ENCODE data around the gene ZFP37. TPM values are rescaled to one million over a fixed set of nuclear protein-coding genes. Genes with fewer than 3 reads are reported as not detected.

The ZFP37 gene
- polyA plus RNA-seq, 2 of the 4 experiments (the other 2 are of a cell fraction), result 1.6 to 2.0 TPM

DNA sequence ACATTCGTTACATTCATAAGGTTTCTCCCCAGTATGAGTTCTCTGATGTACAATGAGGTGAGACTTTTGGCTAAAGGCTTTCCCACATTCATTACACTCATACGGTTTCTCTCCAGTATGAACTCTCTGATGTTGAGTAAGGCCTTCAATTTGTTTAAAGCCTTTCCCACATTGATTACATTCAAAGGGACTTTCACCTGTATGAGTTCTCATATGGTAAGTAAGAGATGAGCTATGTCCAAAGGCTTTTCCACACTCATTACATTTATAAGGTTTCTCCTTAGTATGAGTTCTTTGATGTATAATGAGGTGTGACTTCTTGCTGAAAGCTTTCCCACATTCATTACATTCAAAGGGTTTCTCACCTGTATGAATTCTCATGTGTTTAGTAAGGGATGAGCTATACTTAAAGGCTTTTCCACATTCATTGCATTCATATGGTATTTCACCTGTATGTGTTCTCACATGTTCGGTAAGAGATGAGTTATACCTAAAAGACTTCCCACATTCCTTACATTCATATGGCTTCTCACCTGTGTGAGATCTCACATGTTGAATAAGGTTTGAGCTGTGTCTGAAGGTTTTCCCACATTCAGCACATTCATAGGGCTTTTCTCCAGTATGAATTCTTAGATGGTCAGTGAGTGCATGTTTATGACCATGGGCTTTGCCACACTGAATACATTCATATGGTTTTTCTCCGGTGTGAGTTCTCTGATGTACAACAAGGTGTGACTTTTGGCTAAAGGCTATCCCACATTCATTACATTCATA is 13.5 kb downstream of the ZFP37 start:
- no peak overlapping the region for H3K4me2 ChIP-seq
- WGBS (ENCODE audit: missing lambda C conversion rate), result 70% methylated on average over 4 of the region's 4 CpGs
- DNase-seq (ENCODE audit: low read depth in 1 of 2, low spot score in 1 of 2), result peak in 1 of 2 experiments; percentile 34
- no peak overlapping the region for H3K27ac ChIP-seq
- no peak overlapping the region for H3K4me3 ChIP-seq
- TF ChIP-seq, protein P1, sequence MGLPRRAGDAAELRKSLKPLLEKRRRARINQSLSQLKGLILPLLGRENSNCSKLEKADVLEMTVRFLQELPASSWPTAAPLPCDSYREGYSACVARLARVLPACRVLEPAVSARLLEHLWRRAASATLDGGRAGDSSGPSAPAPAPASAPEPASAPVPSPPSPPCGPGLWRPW (IDR thresholded peaks at IDR 0.05), result peak; percentile 35; the same call in 1 of the 2 replicates
- TF ChIP-seq RCOR1 (IDR thresholded peaks at IDR 0.05; ENCODE audit: low read depth, low read length) (no peak), GATA3 (IDR thresholded peaks at IDR 0.05; ENCODE audit: borderline replicate concordance) (peak; percentile 40; the same call in 1 of the 2 replicates), JUN (IDR thresholded peaks at IDR 0.05) (no peak)
- no peaks in the 10 kb centered on the region for H3K4me1 ChIP-seq
- CTCF ChIA-PET, result no interaction called here
- no peak for FAIRE-seq
- no peak for ATAC-seq
- H3K9me3 ChIP-seq, result peaks cover 97% of the 10 kb centered on the region
- POLR2A ChIA-PET, result no interaction called here

DNA sequence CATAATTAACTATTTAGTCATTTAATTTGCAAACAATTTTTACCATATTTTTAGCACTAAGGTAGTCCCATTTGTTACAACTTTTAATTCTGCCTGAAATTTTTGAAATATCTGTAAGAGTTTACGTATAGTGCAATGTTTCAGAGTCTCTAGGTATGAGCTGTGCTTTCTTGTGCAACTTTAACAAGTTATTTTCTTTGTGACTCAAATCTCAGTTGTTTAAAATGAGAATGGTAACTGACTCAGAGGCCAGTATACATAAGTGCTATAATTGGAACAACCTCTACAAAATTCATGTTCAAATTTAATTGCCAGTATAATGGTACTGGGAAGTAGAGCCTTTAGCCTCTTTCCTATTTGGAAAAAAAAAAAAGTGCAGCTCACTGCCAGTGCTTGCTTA is 30.3 kb downstream of the ZFP37 start:
- Histone ChIP-seq H3K27ac (no peak overlapping the region), H3K4me1 (no peaks in the 10 kb centered on the region), H3K9me3 (peaks cover 36% of the 10 kb centered on the region; the same call in 2 of the 3 replicates), H3K4me3 (no peak overlapping the region), H3K4me2 (no peak overlapping the region)
- CTCF ChIA-PET, result no interaction called here
- TF ChIP-seq FOXS1 (CRISPR knock-in tag; IDR thresholded peaks at IDR 0.05), result no peak
- no peak for TF ChIP-seq ZNF302 (CRISPR knock-in tag; IDR thresholded peaks at IDR 0.05)
- TF ChIP-seq HOXA7 (CRISPR knock-in tag; IDR thresholded peaks at IDR 0.05), result no peak
- no peak for TF ChIP-seq HDAC2 (IDR thresholded peaks at IDR 0.05)
- no peak for TF ChIP-seq CBX8 (IDR thresholded peaks at IDR 0.05)
- TF ChIP-seq POLR2A (IDR thresholded peaks at IDR 0.05; ENCODE audit: low read length), result no peak
- no peak for TF ChIP-seq NPAS2 (CRISPR knock-in tag; IDR thresholded peaks at IDR 0.05; ENCODE audit: borderline replicate concordance)
- TF ChIP-seq, protein P2, sequence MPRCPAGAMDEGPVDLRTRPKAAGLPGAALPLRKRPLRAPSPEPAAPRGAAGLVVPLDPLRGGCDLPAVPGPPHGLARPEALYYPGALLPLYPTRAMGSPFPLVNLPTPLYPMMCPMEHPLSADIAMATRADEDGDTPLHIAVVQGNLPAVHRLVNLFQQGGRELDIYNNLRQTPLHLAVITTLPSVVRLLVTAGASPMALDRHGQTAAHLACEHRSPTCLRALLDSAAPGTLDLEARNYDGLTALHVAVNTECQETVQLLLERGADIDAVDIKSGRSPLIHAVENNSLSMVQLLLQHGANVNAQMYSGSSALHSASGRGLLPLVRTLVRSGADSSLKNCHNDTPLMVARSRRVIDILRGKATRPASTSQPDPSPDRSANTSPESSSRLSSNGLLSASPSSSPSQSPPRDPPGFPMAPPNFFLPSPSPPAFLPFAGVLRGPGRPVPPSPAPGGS (IDR thresholded peaks at IDR 0.05), result no peak
- no peak for FAIRE-seq
- WGBS (ENCODE audit: missing lambda C conversion rate), result 0% methylated on average over 1 of the region's 1 CpG
- POLR2A ChIA-PET, result no interaction called here
- no peak for ATAC-seq
- no peak for DNase-seq (ENCODE audit: low read depth in 1 of 2, low spot score in 1 of 2)

DNA sequence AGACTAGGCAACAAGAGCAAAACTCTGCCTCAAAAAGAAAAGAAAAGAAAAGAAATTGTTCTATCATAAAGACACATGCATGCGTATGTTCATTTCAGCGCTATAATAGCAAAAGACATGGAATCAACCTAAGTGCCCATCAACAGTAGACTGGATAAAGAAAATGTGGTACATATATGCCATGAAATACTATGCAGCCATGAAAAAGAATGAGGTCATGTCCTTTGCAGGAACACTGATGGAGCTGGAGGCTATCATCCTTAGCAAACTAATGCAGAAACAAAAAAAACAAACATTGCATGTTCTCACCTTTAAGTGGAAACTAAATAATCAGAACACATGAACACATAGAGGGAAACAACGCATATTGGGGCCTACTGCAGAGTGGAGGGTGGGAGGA is 38.3 kb downstream of the ZFP37 start:
- Histone ChIP-seq H3K4me2 (no peak overlapping the region), H3K9me3 (peaks cover 40% of the 10 kb centered on the region), H3K4me3 (no peak overlapping the region), H3K4me1 (no peaks in the 10 kb centered on the region), H3K27ac (no peak overlapping the region)
- TF ChIP-seq GATA3 (IDR thresholded peaks at IDR 0.05; ENCODE audit: borderline replicate concordance) (no peak), CHD4 (IDR thresholded peaks at IDR 0.05; ENCODE audit: borderline replicate concordance) (no peak), RARB (CRISPR knock-in tag; IDR thresholded peaks at IDR 0.05) (no peak), RFX5 (IDR thresholded peaks at IDR 0.05) (no peak), ZNF302 (CRISPR knock-in tag; IDR thresholded peaks at IDR 0.05) (no peak), ZC3H11A (IDR thresholded peaks at IDR 0.05) (no peak), EHF (CRISPR knock-in tag; IDR thresholded peaks at IDR 0.05) (no peak), RCOR1 (IDR thresholded peaks at IDR 0.05; ENCODE audit: low read depth, low read length) (no peak), CEBPB (IDR thresholded peaks at IDR 0.05) (no peak), KDM1A (IDR thresholded peaks at IDR 0.05; ENCODE audit: low read depth) (no peak), ZSCAN20 (CRISPR knock-in tag; IDR thresholded peaks at IDR 0.05) (no peak)
- TF ChIP-seq, protein P1 (IDR thresholded peaks at IDR 0.05), result no peak
- TF ChIP-seq, protein P2 (IDR thresholded peaks at IDR 0.05), result no peak
- ATAC-seq (no peak), FAIRE-seq (no peak), DNase-seq (ENCODE audit: low read depth in 1 of 2, low spot score in 1 of 2) (no peak)
- POLR2A ChIA-PET, result no interaction called here
- CTCF ChIA-PET, result interaction anchor here (1.6 kb wide), 1 partner anchor 82 kb away, joined by 3 read pairs; no protein-coding TSS in a partner anchor
- 45% methylated on average over 3 of the region's 3 CpGs for WGBS (ENCODE audit: missing lambda C conversion rate)
